GM21381 (cell line): ENCODE results near the gene JUP.

Experiments
- ATAC-seq: cut with Tn5 transposase; IDR thresholded peaks from one replicate; pipeline ENCODE4 v1.9.1; 2021; ENCODE audit warnings: mild to moderate bottlenecking, moderate library complexity; ENCODE audit not compliant: unreplicated experiment

The JUP gene

DNA sequence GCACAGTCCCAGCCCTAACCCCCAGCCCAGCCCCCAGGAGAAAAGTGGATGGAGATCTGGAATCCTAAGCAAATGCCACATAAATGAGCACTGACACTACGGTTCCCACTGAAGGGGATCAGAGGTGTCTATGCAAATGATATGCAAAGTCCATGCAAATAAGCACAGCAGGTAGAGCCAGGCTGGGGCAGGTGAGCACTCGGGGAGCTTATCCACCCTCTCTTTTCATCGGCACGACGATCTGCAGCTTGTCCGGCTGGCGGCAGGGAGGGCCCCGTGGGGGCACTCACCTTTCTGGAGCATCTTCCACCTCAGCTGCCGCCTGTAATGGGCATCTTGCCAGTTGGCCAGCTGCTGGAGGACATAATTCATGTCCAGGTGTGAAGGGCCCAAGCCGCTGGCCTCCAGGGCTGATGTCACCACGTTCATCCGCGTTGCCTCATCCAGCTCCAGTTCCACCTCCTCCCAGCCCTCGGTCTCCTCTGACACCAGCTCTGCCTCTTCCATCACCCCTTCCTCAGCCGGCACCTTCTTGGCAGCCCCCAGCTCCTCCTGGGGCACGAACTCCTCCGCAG lies 61.9 kb downstream of the JUP start:
- no peak for ATAC-seq

DNA sequence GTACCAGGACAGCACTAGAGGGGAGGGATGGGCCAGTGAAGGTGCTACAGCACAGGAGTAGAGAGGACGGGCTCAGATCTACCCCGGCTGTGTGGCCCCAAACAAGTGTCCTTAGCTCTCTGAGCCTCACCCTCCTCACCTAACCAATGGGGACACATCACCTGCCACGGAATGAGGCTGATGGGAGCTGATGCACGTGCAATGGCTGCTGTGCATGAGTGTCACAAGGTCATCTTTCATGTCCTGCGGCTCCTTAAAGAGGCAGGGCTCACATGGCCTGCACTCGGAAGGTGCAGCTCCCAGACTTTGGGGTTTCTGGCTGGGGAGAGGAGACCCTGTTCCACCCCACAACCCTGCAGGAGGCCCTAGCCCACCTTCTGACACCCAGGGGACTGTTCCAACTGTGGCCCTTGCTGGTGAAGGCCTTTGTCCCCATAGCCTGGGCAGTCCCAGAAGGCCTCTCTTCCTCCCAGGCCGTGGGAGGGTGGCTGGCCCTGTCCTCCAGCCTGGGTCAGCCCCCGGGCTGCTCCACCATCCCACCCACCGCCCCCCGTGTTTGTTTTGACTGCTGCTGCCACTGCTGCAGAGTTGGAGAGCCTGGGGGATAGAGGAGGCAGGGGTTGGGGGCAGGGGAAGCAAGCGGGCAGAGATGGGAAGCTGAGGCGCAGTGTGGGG lies 62.6 kb downstream of the JUP start:
- ATAC-seq, result no peak

DNA sequence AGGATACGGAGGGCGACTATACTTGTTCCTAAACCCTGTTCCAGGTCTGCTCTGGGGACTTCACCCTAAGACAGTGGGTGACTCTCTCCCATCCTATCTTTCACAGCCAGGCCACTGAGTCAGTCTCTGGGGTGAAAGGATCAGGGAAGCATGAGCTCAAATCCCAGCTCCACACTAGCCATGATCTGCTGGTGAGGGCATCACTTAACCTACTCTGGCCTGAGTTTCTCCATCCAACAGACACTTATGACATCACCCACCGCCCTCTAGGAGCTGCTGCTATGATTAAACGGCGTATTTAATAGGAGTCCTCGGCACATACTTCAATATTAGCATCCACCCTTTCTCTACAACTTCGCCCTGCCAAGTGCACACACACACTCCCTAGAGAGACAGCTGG lies 64.3 kb downstream of the JUP start:
- ATAC-seq, result no peak

DNA sequence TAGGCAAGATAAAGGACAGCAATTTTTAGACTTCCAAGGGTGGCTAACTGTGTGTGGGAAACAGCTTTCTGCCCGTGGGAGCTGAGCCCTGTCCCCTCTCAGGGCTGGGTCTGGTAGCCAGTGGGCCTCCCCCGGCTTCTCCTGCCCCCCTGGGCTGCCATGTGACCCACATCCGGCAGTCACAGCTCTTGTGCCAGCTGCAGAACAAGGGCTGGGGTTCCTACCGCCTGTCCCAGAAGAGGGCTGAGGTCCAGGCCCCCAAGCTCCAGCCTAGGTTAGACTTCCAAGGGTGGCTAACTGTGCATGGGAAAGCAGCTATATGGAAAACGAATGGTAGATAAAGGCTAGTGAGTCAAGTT lies 68.2 kb downstream of the JUP start:
- ATAC-seq, result no peak

DNA sequence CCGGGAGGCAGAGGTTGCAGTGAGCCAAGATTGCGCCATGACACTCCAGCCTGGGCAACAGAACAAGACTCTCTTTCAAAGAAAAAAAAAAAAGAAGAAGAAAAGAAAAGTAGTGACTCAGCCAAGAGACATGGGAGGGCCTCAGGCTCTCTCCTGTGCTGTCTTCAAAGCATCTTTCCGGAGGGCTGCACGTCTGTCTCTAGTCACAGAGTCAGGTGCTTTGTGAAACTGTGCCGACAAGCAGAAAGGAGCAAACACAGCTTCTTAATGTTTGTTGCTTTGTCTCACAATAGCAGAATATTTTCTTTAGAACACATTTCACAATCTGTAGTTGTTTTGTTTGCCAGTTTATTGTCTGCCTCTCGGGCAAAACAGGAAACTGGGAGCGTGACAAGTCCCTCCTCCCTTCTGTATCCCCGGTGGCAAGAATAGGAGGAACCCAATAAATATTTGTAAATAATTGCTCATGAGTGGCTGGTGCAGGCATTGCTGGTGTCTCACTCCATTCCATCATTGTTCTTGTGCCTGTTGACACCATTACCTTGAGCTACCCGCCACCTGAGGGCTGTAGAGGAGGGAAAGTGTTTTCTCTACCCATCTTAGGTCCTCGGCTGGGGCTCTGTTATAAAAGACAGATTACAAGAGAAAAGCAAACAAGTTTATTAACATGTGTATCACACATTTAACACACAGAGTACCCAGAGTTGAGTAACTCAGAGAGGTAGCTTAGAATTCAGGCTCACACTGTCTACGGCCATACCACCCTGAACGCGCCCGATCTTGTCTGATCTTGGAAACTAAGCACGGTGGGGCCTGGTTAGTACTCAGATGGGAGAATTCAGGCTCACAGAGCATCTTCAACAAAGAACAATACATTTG lies 68.9 kb downstream of the JUP start:
- no peak for ATAC-seq

DNA sequence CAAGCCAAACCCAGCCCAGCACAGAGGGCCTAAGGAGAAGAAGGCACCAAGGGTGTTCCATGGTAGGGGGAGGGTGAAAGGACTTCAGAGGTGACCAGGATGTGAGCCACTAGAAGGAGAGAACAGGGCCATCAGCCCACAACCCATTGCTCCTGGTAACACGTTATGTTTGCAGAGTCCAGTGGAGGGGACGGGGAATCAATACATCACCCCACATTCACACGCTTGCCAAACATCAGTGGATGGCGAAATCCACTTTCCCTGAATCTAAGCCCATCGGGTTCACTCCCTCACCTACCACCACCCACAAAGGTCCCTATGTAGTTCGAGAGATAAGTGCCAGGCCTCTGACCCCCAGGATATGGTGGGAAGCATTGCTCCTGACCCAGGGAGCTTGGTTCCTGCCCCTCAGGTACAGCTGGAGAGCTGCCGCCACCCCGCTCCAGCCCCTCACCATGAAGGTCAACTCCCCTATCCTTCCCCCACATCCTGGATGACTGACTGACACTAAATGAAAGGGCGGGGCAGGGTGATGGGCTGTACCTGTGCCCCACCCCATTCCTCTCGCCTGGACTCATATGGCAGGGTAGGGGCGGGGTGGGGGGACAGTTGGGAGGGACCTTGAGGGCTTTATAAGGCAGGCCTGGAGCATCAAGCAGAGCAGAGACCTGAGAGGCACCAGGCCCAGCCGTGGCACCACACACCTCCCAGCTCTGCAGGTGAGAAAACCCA lies 74.7 kb downstream of the JUP start, which contains the start of gene GAST:
TSS of gene GAST (plus strand) at position 663 of the 732 bp plus-strand sequence. CDS start 3,106 bp downstream, outside the sequence.
- no peak for ATAC-seq

DNA sequence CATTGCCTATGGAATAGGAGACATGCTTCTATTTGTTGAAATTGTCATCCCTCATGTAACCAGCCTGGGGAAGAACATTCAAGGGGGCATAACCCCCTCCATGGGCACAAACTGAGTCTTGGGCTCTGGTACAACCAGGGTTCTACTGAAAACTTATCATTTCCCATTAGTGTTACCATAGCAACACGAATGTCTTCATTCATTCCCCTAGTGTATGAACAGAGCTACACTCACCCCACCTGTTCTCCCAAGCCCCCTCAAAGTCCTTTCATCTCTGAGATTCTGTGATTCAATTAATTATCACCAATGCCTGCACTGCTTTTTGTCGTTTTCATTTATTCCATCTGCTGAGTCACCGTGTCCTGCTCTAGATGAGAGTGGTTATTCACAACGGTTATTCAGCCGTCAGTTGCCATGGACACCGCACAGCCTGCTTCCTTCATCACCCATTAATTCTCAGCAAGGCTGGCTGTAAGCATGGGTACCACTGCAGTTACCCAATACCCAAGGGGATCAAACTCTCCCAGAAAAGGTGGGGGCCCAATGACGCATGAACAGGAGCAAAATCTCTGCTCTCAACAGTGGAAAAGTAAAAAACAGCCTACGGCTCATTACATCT lies 75.9 kb downstream of the JUP start:
- ATAC-seq, result no peak

DNA sequence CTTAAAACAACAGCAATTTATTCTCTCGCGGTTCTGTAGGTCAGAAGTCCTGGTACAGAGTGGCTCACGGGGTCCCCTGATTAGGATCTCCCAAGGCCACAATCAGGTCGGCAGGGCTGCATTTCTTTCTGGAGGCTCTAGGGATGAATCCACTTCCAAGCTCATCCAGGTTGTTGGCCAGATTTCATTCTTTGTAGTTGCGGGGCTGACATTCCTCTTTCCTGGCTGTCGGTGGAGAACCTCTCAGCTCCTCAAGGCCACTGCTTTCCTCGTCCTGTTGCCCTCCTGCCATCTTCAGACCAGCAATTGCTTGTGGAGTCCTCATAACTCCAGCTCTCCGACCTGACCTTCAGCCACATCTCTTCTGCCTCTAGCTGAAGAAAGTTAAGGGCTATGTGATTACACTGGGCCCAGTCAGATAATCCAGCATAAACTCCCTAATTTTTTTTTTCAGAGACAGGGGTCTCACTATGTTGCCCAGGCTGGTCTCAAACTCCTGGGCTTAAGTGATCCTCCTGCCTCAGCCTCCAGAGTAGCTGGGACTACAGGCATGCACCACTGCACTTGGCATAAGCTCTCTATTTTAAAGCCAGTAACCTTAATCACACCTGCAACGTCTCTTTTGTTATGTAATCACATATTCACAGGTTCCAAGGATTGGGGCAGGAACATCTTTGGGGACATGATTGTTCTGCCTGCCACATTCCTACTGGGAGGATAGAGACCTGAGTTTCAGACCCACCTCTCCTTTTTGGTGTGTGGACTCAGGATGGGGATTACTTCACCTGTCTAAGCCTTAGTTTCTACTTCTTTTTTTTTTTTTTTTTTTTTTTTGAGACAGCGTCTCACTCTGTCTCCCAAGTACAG lies 78.5 kb downstream of the JUP start:
- no peak for ATAC-seq

DNA sequence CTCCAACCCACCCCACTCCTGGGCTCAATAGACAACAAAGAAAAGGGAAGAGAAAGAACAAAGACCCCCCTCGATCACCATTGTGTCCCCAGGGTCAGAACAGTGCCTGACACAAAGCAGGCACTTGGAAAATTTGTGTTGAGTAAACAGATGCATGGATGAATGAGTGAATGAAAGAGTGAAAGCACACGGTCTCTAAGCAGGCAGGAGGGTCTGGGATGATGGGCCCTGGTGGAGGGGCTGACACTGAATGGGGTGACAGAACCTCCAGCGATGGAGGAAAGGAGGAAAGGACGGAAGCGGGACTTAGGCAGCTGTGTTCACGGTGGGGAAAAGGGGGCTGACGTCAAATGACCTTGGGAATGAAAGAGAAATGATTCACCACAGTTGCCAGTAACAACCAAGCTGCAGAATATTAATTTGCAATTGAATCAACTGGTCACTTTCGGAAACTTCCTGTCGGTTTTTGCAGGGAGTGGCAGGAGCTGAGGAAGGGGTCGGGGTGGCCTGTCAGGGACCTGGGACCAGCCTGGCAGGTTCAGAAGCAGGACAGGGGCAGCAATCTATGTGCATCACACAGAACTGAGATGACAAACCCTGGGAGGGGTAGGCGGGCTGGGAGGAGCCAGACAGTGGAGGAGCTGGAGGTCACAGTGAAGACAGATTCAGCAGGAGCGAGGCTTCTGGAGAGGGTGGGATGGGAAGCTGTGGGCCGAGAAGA lies 81.1 kb downstream of the JUP start:
- ATAC-seq, result no peak
